ENCODE results near the gene TCF20.

DNA sequence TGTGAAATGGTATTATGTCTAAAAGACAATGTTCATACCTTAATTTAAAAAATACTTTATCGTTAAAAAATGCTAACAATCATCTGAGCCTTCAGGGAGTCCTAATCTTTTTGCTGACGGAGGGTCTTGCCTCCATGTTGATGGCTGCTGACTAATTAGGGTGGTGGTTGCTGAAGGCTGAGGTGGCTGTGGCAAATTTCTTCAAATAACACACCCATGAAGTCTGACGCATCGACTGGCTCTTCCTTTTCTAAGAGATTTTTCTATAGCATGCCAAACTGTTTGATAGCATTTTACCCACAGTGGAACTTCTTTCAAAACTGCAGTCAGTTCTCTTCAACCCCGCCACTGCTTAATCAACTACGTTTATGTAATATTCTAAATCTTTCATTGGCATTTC lies 33.6 kb downstream of the TCF20 start:
- TF ChIP-seq, protein P1, sequence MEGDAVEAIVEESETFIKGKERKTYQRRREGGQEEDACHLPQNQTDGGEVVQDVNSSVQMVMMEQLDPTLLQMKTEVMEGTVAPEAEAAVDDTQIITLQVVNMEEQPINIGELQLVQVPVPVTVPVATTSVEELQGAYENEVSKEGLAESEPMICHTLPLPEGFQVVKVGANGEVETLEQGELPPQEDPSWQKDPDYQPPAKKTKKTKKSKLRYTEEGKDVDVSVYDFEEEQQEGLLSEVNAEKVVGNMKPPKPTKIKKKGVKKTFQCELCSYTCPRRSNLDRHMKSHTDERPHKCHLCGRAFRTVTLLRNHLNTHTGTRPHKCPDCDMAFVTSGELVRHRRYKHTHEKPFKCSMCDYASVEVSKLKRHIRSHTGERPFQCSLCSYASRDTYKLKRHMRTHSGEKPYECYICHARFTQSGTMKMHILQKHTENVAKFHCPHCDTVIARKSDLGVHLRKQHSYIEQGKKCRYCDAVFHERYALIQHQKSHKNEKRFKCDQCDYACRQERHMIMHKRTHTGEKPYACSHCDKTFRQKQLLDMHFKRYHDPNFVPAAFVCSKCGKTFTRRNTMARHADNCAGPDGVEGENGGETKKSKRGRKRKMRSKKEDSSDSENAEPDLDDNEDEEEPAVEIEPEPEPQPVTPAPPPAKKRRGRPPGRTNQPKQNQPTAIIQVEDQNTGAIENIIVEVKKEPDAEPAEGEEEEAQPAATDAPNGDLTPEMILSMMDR (IDR thresholded peaks at IDR 0.05; ENCODE audit: low read length) = no peak
- TF ChIP-seq EZH2 (IDR thresholded peaks at IDR 0.05; ENCODE audit: borderline replicate concordance, low read length) = no peak
